ENCODE results near the gene RLBP1. TPM values are rescaled to one million over a fixed set of nuclear protein-coding genes. Genes with fewer than 3 reads are reported as not detected.
"Not testable (repeated sequence)": the region's sequence is repeated elsewhere in the genome, so short reads cannot be mapped to it uniquely, and the experiment has no call there.

The RLBP1 gene
- under 1 TPM in 4 of 8 experiments, not detected in 4; 0.27 to 0.76 (median 0.40) TPM for total RNA-seq

DNA sequence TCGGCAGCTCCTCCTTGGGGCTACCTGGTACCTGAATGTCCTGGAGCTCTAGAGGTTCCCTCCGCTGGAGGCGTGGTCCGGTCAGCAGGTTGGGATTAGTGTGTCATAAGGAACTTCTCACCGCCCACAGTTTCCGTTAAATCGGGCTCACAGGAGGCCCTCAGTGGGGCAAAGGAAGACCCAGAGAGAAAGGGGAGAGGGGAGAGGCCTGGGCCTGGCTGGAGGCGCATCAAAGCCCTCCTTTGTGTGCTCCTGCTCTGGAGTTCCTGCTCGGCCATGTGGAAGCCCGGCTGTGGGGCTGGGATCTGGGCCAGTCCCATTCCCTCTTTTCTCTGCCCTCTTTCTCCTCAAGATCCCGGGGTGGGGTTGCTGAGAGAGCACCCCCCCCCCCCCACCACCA lies at the start of gene RLBP1:
Gene RLBP1 (minus strand): TSS at position 37 of the 400 bp plus-strand sequence. CDS start 2,604 bp downstream, outside the sequence.
- ATAC-seq (replicated peaks in 6 of 8), result peak in 3 of 8 experiments; percentile 32 to 58 (median 38)
- in situ Hi-C loops (cut with MboI; ENCODE audit: low pct_unique_long_range_greater_than_20kb in 2 of 9, low sequenced_read_pairs in 9 of 9, unreplicated experiment in 9 of 9), result no loop called here
- no peak within 1 kb of the TSS for H3K27ac ChIP-seq
- no peaks in the 10 kb centered on the region for H3K4me1 ChIP-seq (replicated peaks in 1 of 2)
- no peak within 1 kb of the TSS for H3K4me3 ChIP-seq
- whole genome bisulfite sequencing, 10 experiments, result 73 to 92% (median 83%) methylated on average over 1 to 4 of the region's 11 CpGs; no CpG with 5 or more reads in 7 of the 10 experiments

DNA sequence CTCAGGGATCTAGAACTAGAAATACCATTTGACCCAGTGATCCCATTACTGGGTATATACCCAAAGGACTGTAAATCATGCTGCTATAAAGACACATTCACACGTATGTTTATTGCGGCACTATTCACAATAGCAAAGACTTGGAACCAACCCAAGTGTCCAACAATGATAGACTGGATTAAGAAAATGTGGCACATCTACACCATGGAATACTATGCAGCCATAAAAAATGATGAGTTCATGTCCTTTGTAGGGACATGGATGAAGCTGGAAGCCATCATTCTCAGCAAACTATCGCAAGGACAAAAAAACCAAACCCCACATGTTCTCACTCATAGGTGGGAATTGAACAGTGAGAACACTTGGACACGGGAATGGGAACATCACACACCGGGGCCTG lies 28.8 kb upstream of the RLBP1 start:
- in situ Hi-C loops (cut with MboI; ENCODE audit: low pct_unique_long_range_greater_than_20kb in 2 of 9, low sequenced_read_pairs in 9 of 9, unreplicated experiment in 9 of 9); H3K27ac ChIP-seq; H3K4me1 ChIP-seq (replicated peaks in 1 of 2); ATAC-seq (replicated peaks in 6 of 8); H3K4me3 ChIP-seq: not testable (repeated sequence)
- WGBS, 10 experiments, result 80 to 100% (median 93%) methylated on average over 1 to 3 of the region's 5 CpGs; no CpG with 5 or more reads in 6 of the 10 experiments

DNA sequence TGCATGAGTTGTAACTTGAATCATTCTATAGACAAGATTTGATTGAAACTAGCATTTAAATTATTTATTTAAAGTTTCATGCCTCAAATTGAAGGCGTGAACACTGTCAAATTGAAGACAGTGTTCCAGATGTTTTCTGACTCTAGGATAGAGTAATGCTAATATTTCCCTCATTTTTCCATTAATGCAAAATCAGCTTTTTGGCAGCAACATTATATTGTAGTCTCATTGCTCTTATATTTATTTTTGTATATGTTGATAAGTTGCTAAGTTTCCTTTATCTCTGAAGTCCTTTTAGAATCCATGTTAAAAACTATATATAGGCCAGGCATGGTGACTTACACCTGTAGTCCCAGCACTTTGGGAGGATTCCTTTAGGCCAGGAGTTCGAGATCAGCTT lies 27.2 kb upstream of the RLBP1 start:
- no peak overlapping the region for H3K4me3 ChIP-seq
- WGBS, 10 experiments, result 83 to 100% (median 98%) methylated on average over 1 to 2 of the region's 2 CpGs
- H3K4me1 ChIP-seq (replicated peaks in 1 of 2), result peaks cover 4 to 6% of the 10 kb centered on the region in 2 donors
- H3K27ac ChIP-seq, result no peak overlapping the region
- ATAC-seq (replicated peaks in 6 of 8), result no peak
- in situ Hi-C loops (cut with MboI; ENCODE audit: low pct_unique_long_range_greater_than_20kb in 2 of 9, low sequenced_read_pairs in 9 of 9, unreplicated experiment in 9 of 9), result no loop called here

DNA sequence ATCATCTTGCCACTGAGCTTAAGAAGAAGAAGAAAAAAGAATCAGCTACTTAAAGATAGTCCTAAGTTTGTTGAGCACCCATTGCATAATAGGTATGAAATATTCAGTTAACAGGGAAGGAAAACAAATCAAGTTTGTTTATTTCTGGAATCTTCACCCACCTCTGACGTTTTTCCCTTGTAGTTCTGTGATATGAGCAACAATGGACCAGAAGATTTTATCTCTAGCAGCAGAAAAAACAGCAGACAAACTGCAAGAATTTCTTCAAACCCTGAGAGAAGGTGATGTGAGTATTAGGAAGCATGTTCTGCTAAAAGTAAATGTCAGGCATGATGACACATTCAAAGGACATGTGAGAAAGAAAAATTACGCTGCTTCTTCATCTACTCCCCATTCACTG lies 26.1 kb upstream of the RLBP1 start:
- 77 to 100% (median 86%) methylated on average over 1 to 2 of the region's 2 CpGs; no CpG with 5 or more reads in 1 of the 10 experiments for WGBS, 10 experiments
- in situ Hi-C loops (cut with MboI; ENCODE audit: low pct_unique_long_range_greater_than_20kb in 2 of 9, low sequenced_read_pairs in 9 of 9, unreplicated experiment in 9 of 9), result no loop called here
- H3K4me1 ChIP-seq (replicated peaks in 1 of 2), result peaks cover 4 to 12% of the 10 kb centered on the region in 2 donors
- no peak overlapping the region for H3K4me3 ChIP-seq
- H3K27ac ChIP-seq, result no peak overlapping the region
- ATAC-seq (replicated peaks in 6 of 8), result no peak

DNA sequence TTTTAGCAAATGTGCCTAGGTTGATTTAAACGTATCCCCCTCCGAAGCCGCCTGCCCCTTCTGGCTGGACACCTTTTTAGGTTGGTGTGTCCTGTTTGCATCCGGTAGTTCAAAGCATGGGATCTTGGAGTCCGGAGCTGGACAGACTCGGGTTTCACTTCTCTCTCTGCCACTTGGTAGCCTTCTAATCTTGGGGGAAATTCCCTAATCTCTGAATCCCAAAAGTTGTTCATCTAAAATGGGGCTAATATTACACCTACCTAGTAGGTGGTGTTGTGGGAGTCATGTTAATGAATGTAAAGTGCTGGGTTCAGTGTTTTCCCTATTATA lies 23.2 kb upstream of the RLBP1 start:
- Histone ChIP-seq H3K4me1 (replicated peaks in 1 of 2) (peaks cover 4 to 12% of the 10 kb centered on the region in 2 donors), H3K4me3 (peak overlapping the region; percentile 58 to 70 (median 66)), H3K27ac (no peak overlapping the region)
- peak in 1 of 8 experiments; percentile 3 for ATAC-seq (replicated peaks in 6 of 8)
- in situ Hi-C loops (cut with MboI; ENCODE audit: low pct_unique_long_range_greater_than_20kb in 2 of 9, low sequenced_read_pairs in 9 of 9, unreplicated experiment in 9 of 9), result no loop called here
- WGBS, 10 experiments, result 0 to 7% (median 0%) methylated on average over 1 to 3 of the region's 6 CpGs; no CpG with 5 or more reads in 4 of the 10 experiments

DNA sequence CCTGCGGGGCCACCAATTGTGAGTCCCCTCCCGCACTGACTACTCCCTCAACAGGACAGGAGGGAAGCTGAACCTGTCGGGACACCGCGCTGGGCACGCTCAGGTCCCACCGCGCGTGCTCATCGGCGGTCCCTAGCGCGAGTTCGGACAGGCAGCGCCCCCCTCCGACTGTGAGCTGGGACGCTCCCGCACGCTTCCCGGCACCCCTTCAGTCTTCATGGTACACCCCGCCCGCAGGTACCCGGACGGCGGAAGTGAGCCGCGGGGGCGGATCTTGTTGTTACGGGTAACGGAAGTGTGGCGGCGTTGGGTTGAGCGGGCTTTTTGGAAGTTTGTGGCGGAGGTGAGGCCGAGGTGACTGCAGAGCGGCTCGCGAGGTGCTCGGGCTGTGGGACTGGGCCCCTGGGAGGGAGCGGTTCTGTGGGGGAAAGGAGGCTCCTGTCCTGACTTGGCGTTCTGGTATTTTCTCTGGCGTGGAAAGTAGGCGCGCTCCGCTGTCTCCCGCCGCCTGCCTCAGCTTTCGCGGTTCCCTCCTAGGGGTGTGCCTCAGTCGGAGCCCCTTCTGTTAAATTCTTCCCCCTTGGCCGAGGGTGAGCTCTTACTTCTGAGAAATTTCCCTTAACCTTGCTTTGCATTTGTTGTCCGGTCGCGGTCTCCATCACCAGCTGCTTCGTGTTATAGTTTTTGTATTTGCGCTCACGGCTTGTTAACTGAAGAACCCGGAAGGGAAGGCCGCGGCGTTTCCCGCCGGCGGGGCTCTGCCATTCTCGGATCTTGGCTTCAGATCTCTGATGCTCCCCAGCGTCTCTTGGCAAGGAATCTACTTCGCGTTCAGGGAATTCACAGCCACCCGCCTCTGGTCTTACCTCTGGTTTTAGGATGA lies 22.6 kb upstream of the RLBP1 start, which contains the start of gene FANCI:
Gene FANCI (plus strand): TSS at position 289 of the 883 bp plus-strand sequence. CDS start 3,669 bp downstream, outside the sequence.
- Histone ChIP-seq H3K4me1 (replicated peaks in 1 of 2) (peaks cover 4 to 12% of the 10 kb centered on the region in 2 donors), H3K27ac (no peak within 1 kb of the TSS), H3K4me3 (peak within 1 kb of the TSS; percentile 58 to 70 (median 66))
- in situ Hi-C loops (cut with MboI; ENCODE audit: low pct_unique_long_range_greater_than_20kb in 2 of 9, low sequenced_read_pairs in 9 of 9, unreplicated experiment in 9 of 9), result no loop called here
- ATAC-seq (replicated peaks in 6 of 8), result peak; percentile 95 to 99 (median 99)
- 0 to 20% (median 0%) methylated on average over 1 to 49 of the region's 69 CpGs; no CpG with 5 or more reads in 3 of the 10 experiments for WGBS, 10 experiments

DNA sequence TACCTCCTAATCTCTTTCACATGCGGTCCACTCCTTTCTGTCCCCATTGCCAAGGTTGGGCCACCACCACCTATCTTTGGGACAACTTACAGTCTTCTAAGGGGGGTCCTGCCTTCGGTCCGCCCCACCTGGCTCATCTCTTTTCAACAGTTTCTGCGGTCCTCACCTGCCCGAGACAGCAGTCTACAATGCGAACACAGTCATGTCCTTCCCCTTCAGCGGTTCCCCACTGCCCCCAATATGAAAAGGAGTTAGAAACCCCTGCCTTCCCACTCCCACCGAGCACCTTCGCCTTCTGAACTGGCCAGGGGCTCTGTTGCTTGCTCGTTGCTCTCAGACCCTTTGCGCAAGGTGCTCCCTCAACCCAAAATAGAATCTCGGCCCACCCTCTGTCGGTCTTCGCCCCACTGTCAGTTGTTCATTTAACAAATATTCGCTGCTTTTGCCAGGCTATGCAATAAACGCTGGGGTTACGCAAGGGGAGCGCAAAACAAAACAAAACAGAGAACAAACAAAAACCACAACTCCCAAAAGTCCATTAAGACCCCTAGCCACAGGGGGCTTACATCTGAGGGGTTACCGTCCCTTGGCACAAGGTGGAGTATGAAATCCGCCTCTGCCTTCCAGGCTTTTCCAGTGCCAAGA lies 21.8 kb upstream of the RLBP1 start:
- Histone ChIP-seq H3K4me1 (replicated peaks in 1 of 2) (peaks cover 4 to 12% of the 10 kb centered on the region in 2 donors), H3K4me3 (peak overlapping the region; percentile 58 to 70 (median 66)), H3K27ac (no peak overlapping the region)
- peak in 2 of 8 experiments; percentile 5 to 7 for ATAC-seq (replicated peaks in 6 of 8)
- in situ Hi-C loops (cut with MboI; ENCODE audit: low pct_unique_long_range_greater_than_20kb in 2 of 9, low sequenced_read_pairs in 9 of 9, unreplicated experiment in 9 of 9), result no loop called here
- WGBS, 10 experiments, result 0 to 91% (median 79%) methylated on average over 4 to 14 of the region's 20 CpGs; no CpG with 5 or more reads in 3 of the 10 experiments

DNA sequence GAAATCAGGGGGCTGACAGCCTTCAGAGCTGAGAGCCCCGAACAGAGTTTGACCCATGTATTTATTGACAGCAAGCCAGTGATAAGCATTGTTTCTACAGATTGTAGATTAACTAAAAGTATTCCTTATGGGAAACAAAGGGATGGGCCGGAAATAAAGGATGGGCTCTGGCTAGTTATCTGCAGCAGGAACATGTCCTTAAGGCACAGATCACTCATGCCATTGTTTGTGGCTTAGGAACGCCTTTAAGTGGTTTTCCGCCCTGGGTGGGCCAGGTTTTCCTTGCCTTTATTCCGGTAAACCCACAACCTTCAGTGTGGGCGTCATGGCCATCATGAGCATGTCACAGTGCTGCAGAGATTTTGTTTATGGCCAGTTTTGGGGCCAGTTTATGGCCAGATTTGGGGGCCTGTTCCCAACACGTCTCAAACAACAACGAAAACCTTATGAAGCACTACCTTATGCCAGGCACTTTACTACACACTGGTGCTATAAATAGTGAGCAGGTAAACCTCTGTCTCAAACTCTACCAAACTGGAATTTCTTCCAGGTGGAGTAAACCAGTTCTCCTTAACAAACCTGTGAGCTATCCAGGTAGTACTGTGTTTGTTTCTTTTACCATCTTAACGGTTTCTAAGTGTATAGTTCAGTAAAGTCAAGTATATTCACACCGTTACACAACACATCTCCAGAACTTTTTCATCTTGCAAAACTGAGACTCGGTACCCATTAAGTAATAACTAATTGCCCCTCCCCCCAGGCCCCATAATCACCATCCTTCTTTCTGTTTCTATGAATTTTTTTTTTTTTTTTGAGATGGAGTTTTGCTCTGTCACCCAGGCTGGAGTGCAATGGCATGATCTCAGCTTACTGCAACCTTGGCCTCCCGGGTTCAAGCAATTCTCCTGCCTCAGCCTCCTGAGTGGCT lies 18.8 kb upstream of the RLBP1 start:
- H3K27ac ChIP-seq; H3K4me3 ChIP-seq; H3K4me1 ChIP-seq (replicated peaks in 1 of 2); ATAC-seq (replicated peaks in 6 of 8); in situ Hi-C loops (cut with MboI; ENCODE audit: low pct_unique_long_range_greater_than_20kb in 2 of 9, low sequenced_read_pairs in 9 of 9, unreplicated experiment in 9 of 9): not testable (repeated sequence)
- WGBS, 10 experiments, result 38 to 100% (median 88%) methylated on average over 2 to 7 of the region's 12 CpGs; no CpG with 5 or more reads in 1 of the 10 experiments

DNA sequence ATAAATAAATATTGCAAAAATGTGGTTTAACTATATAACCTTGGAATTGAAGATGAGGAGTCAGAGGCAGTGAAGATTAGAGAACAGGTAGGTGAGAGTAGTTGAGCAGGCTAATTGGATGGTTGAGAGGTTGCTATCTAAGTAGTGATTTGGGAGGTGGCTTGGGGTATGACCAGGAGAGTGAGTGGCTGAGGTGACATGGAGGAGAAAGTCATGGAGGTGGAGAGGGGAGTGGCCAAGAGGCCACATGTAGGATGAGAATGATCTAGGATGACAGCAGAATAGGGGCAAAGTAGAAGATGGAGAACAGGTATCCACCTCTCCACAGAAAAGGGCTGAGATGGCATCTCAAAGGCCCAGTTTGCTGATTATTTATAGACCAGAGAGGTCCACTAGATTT lies 10.5 kb upstream of the RLBP1 start:
- Histone ChIP-seq H3K4me3 (no peak overlapping the region), H3K27ac (no peak overlapping the region), H3K4me1 (replicated peaks in 1 of 2) (no peaks in the 10 kb centered on the region)
- no peak for ATAC-seq (replicated peaks in 6 of 8)
- in situ Hi-C loops (cut with MboI; ENCODE audit: low pct_unique_long_range_greater_than_20kb in 2 of 9, low sequenced_read_pairs in 9 of 9, unreplicated experiment in 9 of 9), result no loop called here

DNA sequence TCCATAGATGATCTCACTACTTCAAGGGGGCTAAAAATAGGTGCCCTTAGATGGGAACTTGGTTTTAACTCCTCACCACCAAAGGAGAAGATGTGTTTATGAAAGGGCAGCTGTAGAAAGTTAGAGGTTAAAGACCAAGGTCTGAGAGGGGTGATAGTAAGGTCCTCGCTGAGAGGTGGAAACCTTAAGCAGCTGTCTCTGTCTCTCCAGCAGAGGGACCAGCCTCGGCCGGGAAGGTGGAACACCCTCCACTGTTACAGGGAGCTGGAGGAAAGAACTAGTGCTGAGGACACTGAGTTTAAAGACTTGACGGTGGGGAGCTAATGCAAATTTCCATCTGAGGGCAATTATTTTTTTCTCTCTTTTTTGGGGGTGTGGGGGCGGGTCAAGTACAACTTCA lies 8.9 kb upstream of the RLBP1 start:
- no peak overlapping the region for H3K4me3 ChIP-seq
- 0 to 100% (median 77%) methylated on average over 1 to 5 of the region's 5 CpGs; no CpG with 5 or more reads in 4 of the 10 experiments for WGBS, 10 experiments
- peak in 1 of 8 experiments; percentile 41 for ATAC-seq (replicated peaks in 6 of 8)
- H3K27ac ChIP-seq, result no peak overlapping the region
- H3K4me1 ChIP-seq (replicated peaks in 1 of 2), result no peaks in the 10 kb centered on the region
- in situ Hi-C loops (cut with MboI; ENCODE audit: low pct_unique_long_range_greater_than_20kb in 2 of 9, low sequenced_read_pairs in 9 of 9, unreplicated experiment in 9 of 9), result no loop called here

DNA sequence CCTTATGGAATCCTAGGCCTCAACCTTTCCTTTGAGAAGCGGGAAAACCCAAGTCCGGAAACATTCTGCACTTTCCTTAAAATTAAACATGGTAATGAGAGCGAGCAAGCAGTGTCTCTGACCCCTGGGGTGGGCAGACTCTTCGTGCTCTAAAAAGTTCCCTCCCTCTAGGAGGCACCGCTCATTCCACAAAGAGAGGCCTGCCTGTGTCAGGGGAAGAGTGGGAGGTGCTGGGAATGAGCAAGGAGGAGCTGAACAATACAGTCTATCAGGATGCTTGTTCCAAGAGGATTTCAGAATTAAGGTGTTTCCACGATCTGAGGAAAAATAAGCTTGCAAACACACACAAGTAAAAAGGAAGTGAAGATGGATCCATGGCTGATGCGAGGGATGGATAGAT lies 6.0 kb upstream of the RLBP1 start:
- 22 to 71% (median 50%) methylated on average over 2 to 7 of the region's 7 CpGs; no CpG with 5 or more reads in 1 of the 10 experiments for WGBS, 10 experiments
- H3K4me1 ChIP-seq (replicated peaks in 1 of 2), result no peaks in the 10 kb centered on the region

DNA sequence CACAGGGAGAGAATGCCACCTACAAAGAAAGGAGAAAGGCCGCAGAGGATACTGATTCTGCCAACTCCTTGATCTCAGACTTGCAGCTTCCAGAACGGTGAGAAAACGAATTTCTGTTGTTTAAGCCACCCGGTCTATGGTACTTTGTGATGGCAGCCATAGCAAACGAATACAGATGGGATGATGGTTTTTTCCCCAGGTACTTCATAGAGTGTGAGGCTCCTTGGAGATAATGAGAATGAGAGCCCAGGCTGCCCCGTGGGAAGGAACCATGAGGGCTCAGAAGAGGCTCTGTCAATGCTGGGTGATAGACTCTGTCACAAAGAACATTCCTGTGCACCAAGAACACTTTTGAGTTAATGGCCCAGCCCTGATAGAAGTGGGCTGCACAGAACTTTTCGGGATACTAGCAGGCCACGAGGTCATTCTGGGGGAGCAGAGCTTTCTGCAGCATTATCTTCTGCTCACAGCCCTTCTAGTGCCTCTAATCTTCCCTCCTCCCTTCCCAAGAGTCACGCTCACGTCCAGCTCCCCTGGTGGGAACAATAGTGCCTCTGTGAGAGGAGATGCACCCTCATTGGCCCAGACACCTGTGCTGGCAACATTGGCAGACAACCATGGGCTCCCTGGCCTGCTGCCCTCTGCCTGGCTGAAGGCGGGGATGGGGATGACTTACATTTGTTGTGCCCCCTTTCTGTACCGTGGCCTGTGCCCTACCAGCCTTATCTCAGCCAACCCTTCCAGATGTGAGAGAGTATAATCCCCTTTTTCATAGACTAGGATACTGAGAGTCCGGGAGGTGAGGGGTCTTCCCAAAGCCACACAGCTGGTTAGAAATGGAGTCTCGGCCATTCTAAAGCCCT lies 5.2 kb upstream of the RLBP1 start:
- in situ Hi-C loops (cut with MboI; ENCODE audit: low pct_unique_long_range_greater_than_20kb in 2 of 9, low sequenced_read_pairs in 9 of 9, unreplicated experiment in 9 of 9), result no loop called here
- no peak overlapping the region for H3K27ac ChIP-seq
- 20 to 100% (median 81%) methylated on average over 1 to 13 of the region's 14 CpGs for WGBS, 10 experiments
- no peak for ATAC-seq (replicated peaks in 6 of 8)
- H3K4me3 ChIP-seq, result no peak overlapping the region
- H3K4me1 ChIP-seq (replicated peaks in 1 of 2), result no peaks in the 10 kb centered on the region

More for the DNA sequence above, 6.0 kb upstream of the RLBP1 start:
- in situ Hi-C loops (cut with MboI; ENCODE audit: low pct_unique_long_range_greater_than_20kb in 2 of 9, low sequenced_read_pairs in 9 of 9, unreplicated experiment in 9 of 9), result no loop called here
- H3K4me3 ChIP-seq, result no peak overlapping the region
- peak in 2 of 8 experiments; percentile 47 to 50 for ATAC-seq (replicated peaks in 6 of 8)
- H3K27ac ChIP-seq, result no peak overlapping the region
